K562 (cell line): ENCODE results near the gene FAM3C. TPM values are rescaled to one million over a fixed set of nuclear protein-coding genes. Genes with fewer than 3 reads are reported as not detected.
A peak's percentile ranks its signal among the peaks of the same experiment; 100 is the strongest.

Source experiments
- ATAC-seq: fragments of 200-7000 bp; cut with Tn5 transposase; 3 replicates; pipeline ENCODE4 v1.9.1; 2020; ENCODE audit warnings: moderate library complexity
- Bru-seq: library from RNA; stranded (reverse); fragments of 400-500 nt; gene quantifications from one replicate; lab custom pipeline; 2021; lab: Mats Ljungman, UMichigan
- BruChase-seq, 2 experiments: library from RNA; stranded (reverse); fragments of 400-500 nt; gene quantifications; one replicate each; lab custom pipeline; 2021; lab: Mats Ljungman, UMichigan
- BruUV-seq: library from RNA; stranded (reverse); fragments of 400-500 nt; replicated peaks from 2 replicates; lab custom pipeline; 2021; lab: Mats Ljungman, UMichigan
- CTCF ChIA-PET: fragments of 300-600 bp; formaldehyde crosslinking; extraction: SDS; loops from one replicate; lab custom pipeline; 2021; ENCODE audit warnings: low intra/inter-chr PET ratio; lab: Yijun Ruan, JAX
- POLR2A ChIA-PET: fragments of 300-600, 350-650 bp; sonication (Branson Sonifier 250); formaldehyde crosslinking; extraction: SDS; loops from one replicate; lab custom pipeline; 2021; ENCODE audit warnings: antibody characterized with exemption, inconsistent platforms; lab: Yijun Ruan, JAX
- DNase-seq, 4 experiments: peaks; one replicate each; pipeline versions ENCODE4 v3.0.0 to v3.0.0-alpha.2; 2011 to 2018; ENCODE audit warnings: low spot score in 3 of 4, mixed read lengths in 3 of 4; ENCODE audit errors: extremely low read depth in 1 of 4
- FAIRE-seq: peaks from 2 replicates; lab custom pipeline; 2011; peaks lifted over from hg19 to GRCh38; lab: Jason Lieb, UNC
- H2AFZ ChIP-seq: 2 replicates; pipeline ENCODE4 v1.6.0; 2011; ENCODE audit warnings: low read depth, low read length, control low read depth, inconsistent platforms
- H3K27ac ChIP-seq: fragments of 200-600 bp; 3 replicates; pipeline ENCODE4 v1.8.0; 2011; ENCODE audit warnings: low read depth, mild to moderate bottlenecking, control low read depth, inconsistent platforms, low read length, moderate library complexity, mixed read lengths; ENCODE audit errors: extremely low read depth
- H3K27me3 ChIP-seq, 2 experiments: fragments of 300-600 bp in 1 of 2; 2 replicates in 1 of 2; 3 replicates in 1 of 2; pipeline versions ENCODE4 v1.6.0 to v1.8.0; 2011; ENCODE audit warnings: inconsistent platforms in 2 of 2, low read length in 2 of 2, mild to moderate bottlenecking in 1 of 2, mixed read lengths in 1 of 2, moderate library complexity in 1 of 2; ENCODE audit not compliant: control insufficient read depth in 2 of 2, insufficient read depth in 2 of 2
- H3K36me3 ChIP-seq: fragments of 300-600 bp; 3 replicates; pipeline ENCODE4 v1.8.0; 2011; ENCODE audit warnings: mild to moderate bottlenecking, low read length, inconsistent platforms; ENCODE audit not compliant: control insufficient read depth, insufficient read depth
- H3K4me1 ChIP-seq, 2 experiments: fragments of 200-600 bp in 1 of 2; replicated peaks in 1 of 2; 2 replicates in 1 of 2; 3 replicates in 1 of 2; pipeline versions ENCODE4 v1.5.1 to v1.8.0; 2011; ENCODE audit warnings: inconsistent platforms in 2 of 2, low read length in 2 of 2, mild to moderate bottlenecking in 1 of 2, mixed read lengths in 1 of 2, moderate library complexity in 1 of 2; ENCODE audit not compliant: control insufficient read depth in 2 of 2, insufficient read depth in 2 of 2
- H3K4me2 ChIP-seq: 2 replicates; pipeline ENCODE4 v1.6.1; 2011; ENCODE audit warnings: low read length, control low read depth, inconsistent platforms, mixed read lengths; ENCODE audit not compliant: insufficient read depth
- H3K4me3 ChIP-seq: fragments of 200-600 bp; sonication (generic), shearing (Covaris generic); 2 replicates; pipeline ENCODE4 v1.5.1; 2016; ENCODE audit warnings: control low read depth, inconsistent platforms
- H3K79me2 ChIP-seq: fragments of 200-600 bp; 3 replicates; pipeline ENCODE4 v1.8.0; 2011; ENCODE audit warnings: low read length, inconsistent platforms; ENCODE audit not compliant: control insufficient read depth, insufficient read depth
- H3K9ac ChIP-seq, 2 experiments: 2 replicates each; pipeline versions ENCODE4 v1.6.0 to v1.6.1; 2011; ENCODE audit warnings: low read depth in 2 of 2, low read length in 2 of 2, control low read depth in 1 of 2, inconsistent platforms in 1 of 2, mild to moderate bottlenecking in 1 of 2, mixed read lengths in 1 of 2; ENCODE audit not compliant: insufficient read depth in 1 of 2
- H3K9me1 ChIP-seq: one replicate; pipeline ENCODE4 v1.6.0; 2011; ENCODE audit warnings: inconsistent platforms, mild to moderate bottlenecking, low read length, moderate library complexity; ENCODE audit not compliant: control insufficient read depth, insufficient read depth
- H3K9me3 ChIP-seq: replicated peaks from 2 replicates; pipeline ENCODE4 v1.5.1; 2011; ENCODE audit warnings: low read depth, low read length, inconsistent platforms; ENCODE audit not compliant: control insufficient read depth, insufficient read depth
- H4K20me1 ChIP-seq: replicated peaks from 2 replicates; pipeline ENCODE4 v1.6.1; 2011; ENCODE audit warnings: low read length, inconsistent platforms, mixed read lengths; ENCODE audit not compliant: control insufficient read depth, insufficient read depth
- EGR1 ChIP-seq: fragments of 450-650 bp; conservative IDR thresholded peaks from 2 replicates; pipeline ENCODE4 v1.6.1; 2017; ENCODE audit warnings: mild to moderate bottlenecking
- EHMT2 ChIP-seq: fragments of 450-650 bp; IDR thresholded peaks from 2 replicates; pipeline ENCODE4 v1.6.1; 2018; ENCODE audit warnings: antibody characterized with exemption
- JUN ChIP-seq, 2 experiments: sonication (generic) in 1 of 2; formaldehyde crosslinking in 1 of 2; IDR thresholded peaks; 2 replicates each; pipeline versions ENCODE4 v1.6.1 to v1.8.0; 2012 to 2022; ENCODE audit warnings: borderline replicate concordance in 2 of 2, mild to moderate bottlenecking in 2 of 2, improper control_type of control experiment in 1 of 2, low read depth in 1 of 2, low read length in 1 of 2, missing genetic modification reagents in 1 of 2
- NR4A1 ChIP-seq, 2 experiments: fragments of 250-450 bp in 1 of 2; fragments of 450-650 bp in 1 of 2; sonication (Bioruptor Pico) in 1 of 2; IDR thresholded peaks; 2 replicates each; pipeline versions ENCODE4 v1.4.0 to v1.6.1; 2016 to 2020; ENCODE audit warnings: mild to moderate bottlenecking in 2 of 2, missing compliant biosample characterization in 1 of 2, missing genetic modification characterization in 1 of 2, moderate library complexity in 1 of 2
- POU5F1 ChIP-seq: fragments of 150-350 bp; IDR thresholded peaks from 2 replicates; pipeline ENCODE4 v1.6.1; 2014; ENCODE audit warnings: borderline replicate concordance, low read length, low read depth, mild to moderate bottlenecking; ENCODE audit not compliant: partially characterized antibody
- SFPQ ChIP-seq: fragments of 200-400 bp; formaldehyde crosslinking; IDR thresholded peaks from 2 replicates; pipeline ENCODE4 v1.6.1; 2017; ENCODE audit warnings: mild to moderate bottlenecking, low read depth, low read length, moderate library complexity
- XRCC4 ChIP-seq: IDR thresholded peaks from one replicate; pipeline ENCODE4 v1.6.1; 2011; ENCODE audit not compliant: insufficient read depth, insufficient read length; ENCODE audit errors: extremely low read depth
- ZBTB43 ChIP-seq: sonication (generic); formaldehyde crosslinking; IDR thresholded peaks from 2 replicates; pipeline ENCODE4 v1.8.0; 2023; ENCODE audit warnings: mild to moderate bottlenecking, missing genetic modification reagents
- ZNF384 ChIP-seq: IDR thresholded peaks from 2 replicates; pipeline ENCODE4 v1.6.1; 2012; ENCODE audit warnings: low read depth, low read length, improper control_type of control experiment
- ZNF561 ChIP-seq: fragments of 450-650 bp; formaldehyde crosslinking; conservative IDR thresholded peaks from 2 replicates; pipeline ENCODE4 v1.4.0; 2020; ENCODE audit warnings: mild to moderate bottlenecking, moderate library complexity
- WGBS: fragments of 100-300 bp; shearing (Covaris generic); methylation state at CpG from one replicate; pipeline ENCODE4 v1.1.6; 2016; ENCODE audit warnings: low coverage, mixed read lengths; ENCODE audit not compliant: insufficient coverage; ENCODE audit errors: missing lambda C conversion rate; 5-methylcytosine and 5-hydroxymethylcytosine counted together
- in situ Hi-C: fragments of 300-500 bp; cut with MboI; formaldehyde crosslinking; loops from 4 replicates; pipeline ENCODE4 v1.15.0; 2018; ENCODE audit warnings: inconsistent platforms, mixed read lengths
- intact Hi-C: fragments of 100-400 bp; cut with micrococcal nuclease; formaldehyde crosslinking; loops from 2 replicates; pipeline ENCODE4 v1.14.2; 2022
- long read RNA-seq, 3 experiments: library from polyadenylated mRNA in 2 of 3; library from RNA in 1 of 3; unstranded in 2 of 3; stranded (forward) in 1 of 3; transcript quantifications; one replicate each; pipeline ENCODE4 v2.0.0, GENCODE V29; 2019 to 2022
- polyA minus RNA-seq, 3 experiments: library from RNA; depleted of rRNA, polyadenylated mRNA; stranded (reverse); fragments of >200 nt; gene quantifications; 2 replicates each; pipeline ENCODE4 v1.2.3, GENCODE V29; 2011
- polyA plus RNA-seq, 8 experiments: library from polyadenylated mRNA; depleted of rRNA in 4 of 8; stranded (reverse) in 5 of 8; unstranded in 3 of 8; fragments of >200 nt; fragmentation: Nextera tagmentation in 2 of 8; fragmentation: Illumina TruSeq in 1 of 8; extraction: Ambion mirVana in 2 of 8; extraction: Trizol in 1 of 8; gene quantifications; 2 replicates each; pipeline versions ENCODE4 v1.2.1 to v1.2.3, GENCODE V29; 2011 to 2014; ENCODE audit warnings: inconsistent platforms in 1 of 8, missing spikeins in 1 of 8
- total RNA-seq, 7 experiments: library from RNA; depleted of rRNA in 6 of 7; stranded (reverse); fragments of >200 nt in 6 of 7; fragmentation: Illumina TruSeq in 2 of 7; extraction: Trizol in 2 of 7; gene quantifications; 2 replicates each; pipeline versions ENCODE4 v1.2.1 to v1.2.3, GENCODE V29; 2011 to 2021; ENCODE audit warnings: low replicate concordance in 1 of 7

Gene FAM3C
- total RNA-seq (2011; cell fraction: chromatin; rRNA removed; ENCODE audit: low replicate concordance), result 26.3 and 87.3 TPM in 2 replicates
- 13.7 and 17.5 TPM in 2 replicates for total RNA-seq (2011; cell fraction: nucleolus; rRNA removed)
- 43.6 and 70.5 TPM in 2 replicates for total RNA-seq (2011; cell fraction: nucleoplasm; rRNA removed)
- total RNA-seq (2014; rRNA removed) (24.7 and 36.2 TPM in 2 replicates), total RNA-seq (2014; rRNA removed; fragmentation: Illumina TruSeq; extraction: Trizol) (30.0 and 34.6 TPM in 2 replicates), total RNA-seq (2015; rRNA removed; fragmentation: Illumina TruSeq; extraction: Trizol) (26.9 and 27.2 TPM in 2 replicates), total RNA-seq (2021) (30.2 and 30.7 TPM in 2 replicates), polyA plus RNA-seq (2011; rRNA removed) (21.2 and 37.2 TPM in 2 replicates), polyA plus RNA-seq (2014; fragmentation: Illumina TruSeq; extraction: Trizol) (33.5 and 40.5 TPM in 2 replicates), polyA plus RNA-seq (2014; fragmentation: Nextera tagmentation; extraction: Ambion mirVana) (10 to 100 TPM; 10.6 to 13.1 TPM), polyA plus RNA-seq (2014; rRNA removed) (36.7 and 42.6 TPM in 2 replicates), polyA minus RNA-seq (2011; rRNA and poly(A)+ RNA removed) (25.7 and 29.3 TPM in 2 replicates), Bru-seq, nascent RNA (percentile 93 among the genes with signal in this experiment), BruChase-seq, experiment 1, labeled RNA remaining after a 2-hour chase (percentile 96 among the genes with signal in this experiment), BruChase-seq, experiment 2, labeled RNA remaining after a 6-hour chase (percentile 95 among the genes with signal in this experiment)
- polyA plus RNA-seq (2011; cell fraction: cytosol; rRNA removed), result 3.3 and 9.0 TPM in 2 replicates
- 15.5 and 18.9 TPM in 2 replicates for polyA plus RNA-seq (2011; cell fraction: nucleus; rRNA removed)
- polyA plus RNA-seq (2012), result 33.9 and 36.5 TPM in 2 replicates
- polyA minus RNA-seq (2011; cell fraction: cytosol; rRNA and poly(A)+ RNA removed), result 5.5 and 7.5 TPM in 2 replicates
- 38.0 and 55.6 TPM in 2 replicates for polyA minus RNA-seq (2011; cell fraction: nucleus; rRNA and poly(A)+ RNA removed)
- long read RNA-seq, experiment 1, transcript FAM3C-201 (10 exons, 2,508 nt), result major isoform, 161 of 188 reads
- long read RNA-seq, experiment 1, partial matches to known transcripts, result 6 of 188 reads
- long read RNA-seq, experiment 1, other reads (novel, unspliced or antisense), result 20 of 188 reads
- long read RNA-seq, experiment 2, partial matches to known transcripts, result 1 of 23 reads
- long read RNA-seq, experiment 2, other reads (novel, unspliced or antisense), result 18 of 23 reads
- long read RNA-seq, experiment 3, transcript FAM3C-201 (10 exons, 2,508 nt), result major isoform, 38 of 46 reads
- long read RNA-seq, experiment 3, partial matches to known transcripts, result 2 of 46 reads
- long read RNA-seq, experiment 3, other reads (novel, unspliced or antisense), result 6 of 46 reads

- Histone ChIP-seq H3K27me3 (no peaks in the 10 kb centered on the region), H3K9me1 (no peaks in the 10 kb centered on the region), H3K27ac (peak within 1 kb of the TSS; percentile 79), H3K4me3 (peak within 1 kb of the TSS; percentile 89), H3K4me2 (peak within 1 kb of the TSS; percentile 93), H3K36me3 (peaks cover 9% of the 10 kb centered on the region; the same call in 2 of the 3 replicates), H3K9me3 (no peaks in the 10 kb centered on the region), H2AFZ (peak within 1 kb of the TSS; percentile 99), H4K20me1 (no peaks in the 10 kb centered on the region), H3K79me2 (peaks cover 47% of the 10 kb centered on the region), H3K9ac (peak within 1 kb of the TSS; percentile 79 to 94), H3K4me1 (peaks cover 5 to 10% of the 10 kb centered on the region in 2 experiments; a peak in 3 of 5 replicates)
- in situ Hi-C loops, result no loop called here
- intact Hi-C loops, result loop anchor here (2.0 to 10.0 kb wide), 3 partner anchors 43 to 444 kb away; partner anchors contain the start of genes CPED1 and ING3
- no TSS peak for BruUV-seq
- DNase-seq (peak; percentile 98 to 99 (median 99)), FAIRE-seq (peak; percentile 11), ATAC-seq (peak; percentile 97)
- ChIA-PET POLR2A (interaction anchor here (0.6 to 4.1 kb wide), 27 partner anchors 9 to 446 kb away, joined by 3 to 55 read pairs (median 4); partner anchors contain the start of gene ING3), CTCF (interaction anchor here (0.9 to 1.6 kb wide), 2 partner anchors 151 to 599 kb away, joined by 3 to 5 read pairs; no protein-coding TSS in a partner anchor)
- WGBS, result under 1% methylated on average over 77 of the region's 85 CpGs
- TF ChIP-seq JUN (IDR thresholded peaks at IDR 0.05; ENCODE audit: borderline replicate concordance, low read depth, low read length), result peak; percentile 63
- TF ChIP-seq JUN (CRISPR knock-in tag; IDR thresholded peaks at IDR 0.05; ENCODE audit: borderline replicate concordance), result no peak
- TF ChIP-seq POU5F1, result peak; percentile 55
- TF ChIP-seq ZNF561, result no peak
- TF ChIP-seq EGR1, result peak; percentile 99
- TF ChIP-seq ZBTB43 (CRISPR knock-in tag), result peak; percentile 91
- TF ChIP-seq EHMT2, result 0 out of 2 replicates have a peak, but pooled peaks have one; percentile 43
- TF ChIP-seq XRCC4, result no peak
- no peak for TF ChIP-seq NR4A1 (CRISPR knock-in tag; IDR thresholded peaks at IDR 0.05)
- peak; percentile 83 for TF ChIP-seq NR4A1 (tag; IDR thresholded peaks at IDR 0.05)
- no peak; the same call in 1 of the 2 replicates for TF ChIP-seq ZNF384
- TF ChIP-seq SFPQ, result no peak
Measured at GRCh38 chr7:121395961-121396757, at the start of gene FAM3C. TSS of gene FAM3C (minus strand) at chr7:121396308. CDS start at chr7:121382969, 13,339 bp downstream.
